NCI-H2029 treated with DMSO at 0.1 percent for 48 hours (cell line): ENCODE results near the gene HLTF.
A peak's percentile ranks its signal among the peaks of the same experiment; 100 is the strongest.
"Not testable (repeated sequence)": the region's sequence is repeated elsewhere in the genome, so short reads cannot be mapped to it uniquely, and the experiment has no call there.

Source experiments
- DNase-seq: peaks from one replicate; lab custom pipeline; 2025; lab: John Stamatoyannopoulos, UW

HLTF gene, protein sequence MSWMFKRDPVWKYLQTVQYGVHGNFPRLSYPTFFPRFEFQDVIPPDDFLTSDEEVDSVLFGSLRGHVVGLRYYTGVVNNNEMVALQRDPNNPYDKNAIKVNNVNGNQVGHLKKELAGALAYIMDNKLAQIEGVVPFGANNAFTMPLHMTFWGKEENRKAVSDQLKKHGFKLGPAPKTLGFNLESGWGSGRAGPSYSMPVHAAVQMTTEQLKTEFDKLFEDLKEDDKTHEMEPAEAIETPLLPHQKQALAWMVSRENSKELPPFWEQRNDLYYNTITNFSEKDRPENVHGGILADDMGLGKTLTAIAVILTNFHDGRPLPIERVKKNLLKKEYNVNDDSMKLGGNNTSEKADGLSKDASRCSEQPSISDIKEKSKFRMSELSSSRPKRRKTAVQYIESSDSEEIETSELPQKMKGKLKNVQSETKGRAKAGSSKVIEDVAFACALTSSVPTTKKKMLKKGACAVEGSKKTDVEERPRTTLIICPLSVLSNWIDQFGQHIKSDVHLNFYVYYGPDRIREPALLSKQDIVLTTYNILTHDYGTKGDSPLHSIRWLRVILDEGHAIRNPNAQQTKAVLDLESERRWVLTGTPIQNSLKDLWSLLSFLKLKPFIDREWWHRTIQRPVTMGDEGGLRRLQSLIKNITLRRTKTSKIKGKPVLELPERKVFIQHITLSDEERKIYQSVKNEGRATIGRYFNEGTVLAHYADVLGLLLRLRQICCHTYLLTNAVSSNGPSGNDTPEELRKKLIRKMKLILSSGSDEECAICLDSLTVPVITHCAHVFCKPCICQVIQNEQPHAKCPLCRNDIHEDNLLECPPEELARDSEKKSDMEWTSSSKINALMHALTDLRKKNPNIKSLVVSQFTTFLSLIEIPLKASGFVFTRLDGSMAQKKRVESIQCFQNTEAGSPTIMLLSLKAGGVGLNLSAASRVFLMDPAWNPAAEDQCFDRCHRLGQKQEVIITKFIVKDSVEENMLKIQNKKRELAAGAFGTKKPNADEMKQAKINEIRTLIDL

DNA sequence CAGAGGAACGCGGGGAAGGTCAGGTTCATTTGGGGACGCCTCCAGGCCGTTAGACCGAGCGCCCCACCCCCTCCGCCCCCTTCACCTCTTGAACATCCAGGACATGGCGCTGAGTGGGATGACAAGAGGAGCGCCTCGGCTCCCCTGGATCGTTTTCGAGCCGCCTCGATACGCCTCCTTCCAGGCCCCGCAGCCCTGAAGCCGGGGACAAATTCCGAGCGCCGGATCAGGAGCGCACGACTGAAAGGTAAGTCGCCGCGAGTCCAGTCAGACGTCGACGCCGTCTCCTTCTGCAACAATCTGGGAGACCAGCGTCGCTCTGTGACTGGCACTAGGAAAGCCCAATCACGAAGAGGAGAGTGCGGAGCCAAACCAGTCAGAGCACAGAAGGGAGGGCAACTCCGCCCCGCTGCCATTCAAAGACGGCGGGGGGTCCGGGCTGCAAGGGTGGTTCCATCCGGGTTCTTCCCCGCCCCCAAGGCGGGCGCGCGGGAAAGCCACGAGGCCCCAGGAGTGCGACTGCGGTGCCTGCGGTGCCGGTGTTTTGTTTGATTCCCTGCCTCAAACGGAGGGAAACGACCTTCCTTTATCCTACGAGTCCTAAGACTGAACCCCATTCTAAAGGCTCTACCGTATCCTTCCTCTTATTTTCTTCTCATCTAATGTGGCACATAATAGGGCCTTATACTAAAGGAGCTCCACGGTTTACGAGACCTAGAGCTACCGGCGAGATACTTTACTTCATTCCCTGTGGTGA, at the start of gene HLTF:
Gene HLTF, minus strand, starts transcription at position 302 of the 757 bp plus-strand sequence. Its CDS starts 197 bp downstream, at position 105.
- peak; percentile 92 for DNase-seq

DNA sequence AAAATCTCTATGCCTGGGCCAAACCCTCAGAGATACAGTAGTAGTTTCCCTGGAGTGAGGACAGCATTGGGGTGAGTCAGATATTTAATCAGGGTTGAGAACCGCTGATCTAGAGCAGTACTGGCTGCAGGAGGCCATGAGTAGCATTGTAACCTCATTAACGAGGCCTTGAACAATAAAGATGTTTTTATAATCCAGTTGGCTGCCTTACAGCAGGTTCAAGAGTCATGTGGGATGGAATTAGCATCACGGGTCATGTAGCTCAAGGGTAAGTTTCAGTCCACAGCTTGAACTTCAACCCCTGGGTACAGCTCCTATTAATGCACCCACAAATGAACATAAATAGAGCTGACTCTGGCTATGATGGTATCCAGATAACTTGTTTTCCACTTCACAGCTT, 48.2 kb upstream of the HLTF start:
- DNase-seq = peak; percentile 27

DNA sequence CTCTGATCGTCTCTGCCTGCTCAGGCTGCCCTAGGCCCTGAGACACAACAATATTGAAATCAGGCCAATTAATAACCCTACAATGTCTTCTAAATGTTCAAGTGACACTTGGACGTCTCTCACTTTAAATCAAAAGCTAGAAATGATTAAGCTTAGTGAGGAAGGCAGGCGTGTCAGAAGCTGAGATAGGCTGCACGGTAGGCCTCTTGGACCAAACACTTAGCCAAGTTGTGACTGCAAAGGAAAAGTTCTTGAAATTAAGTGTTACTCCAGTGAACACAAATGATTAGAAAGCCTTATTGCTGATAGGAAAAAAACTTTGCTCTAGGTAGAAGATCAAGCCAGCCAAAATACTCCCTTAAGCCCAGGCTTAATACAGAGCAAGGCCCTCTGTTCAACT, 45.3 kb upstream of the HLTF start:
- no peak for DNase-seq

DNA sequence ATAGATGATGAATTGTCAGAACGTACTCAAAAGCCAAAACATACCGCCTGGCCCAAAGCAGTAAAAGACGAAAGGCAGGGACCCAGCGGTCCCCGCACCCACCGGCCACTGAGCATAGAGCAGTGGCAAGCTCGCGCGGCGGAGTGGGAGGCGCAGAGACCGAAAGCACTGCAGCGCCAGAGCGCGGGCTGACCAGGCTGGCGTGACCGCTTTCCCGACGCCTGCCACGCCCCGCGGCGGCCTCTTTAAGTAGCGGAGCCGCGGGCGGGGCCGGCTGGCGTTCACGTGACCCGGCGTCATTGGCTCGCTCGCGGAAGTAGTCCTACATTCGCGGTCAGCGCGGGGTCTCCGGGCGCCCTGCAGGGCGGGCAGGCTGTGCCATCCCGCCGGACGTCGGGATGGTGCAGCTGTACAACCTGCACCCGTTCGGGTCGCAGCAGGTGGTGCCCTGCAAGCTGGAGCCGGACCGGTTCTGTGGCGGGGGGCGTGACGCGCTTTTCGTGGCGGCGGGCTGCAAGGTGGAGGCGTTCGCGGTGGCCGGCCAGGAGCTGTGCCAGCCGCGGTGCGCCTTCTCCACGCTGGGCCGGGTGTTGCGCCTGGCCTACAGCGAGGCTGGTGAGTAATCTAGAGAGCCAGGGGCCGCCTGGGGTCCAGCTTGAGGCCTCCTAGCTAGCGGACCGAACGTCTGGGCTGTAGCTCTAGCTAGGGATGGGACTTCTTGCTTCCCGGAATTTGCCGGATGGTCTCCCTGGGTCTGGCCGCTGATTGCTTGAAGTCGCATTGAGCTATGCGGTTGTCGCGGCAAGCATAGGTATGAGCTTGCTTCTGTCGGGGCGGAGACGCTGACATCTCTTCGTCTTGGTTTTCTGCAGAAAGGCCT, 43.2 kb upstream of the HLTF start, which contains the start of gene HPS3:
Gene HPS3, plus strand, starts transcription at position 313 of the 880 bp plus-strand sequence. Its CDS starts 86 bp downstream, at position 399.
- DNase-seq = peak; percentile 78

DNA sequence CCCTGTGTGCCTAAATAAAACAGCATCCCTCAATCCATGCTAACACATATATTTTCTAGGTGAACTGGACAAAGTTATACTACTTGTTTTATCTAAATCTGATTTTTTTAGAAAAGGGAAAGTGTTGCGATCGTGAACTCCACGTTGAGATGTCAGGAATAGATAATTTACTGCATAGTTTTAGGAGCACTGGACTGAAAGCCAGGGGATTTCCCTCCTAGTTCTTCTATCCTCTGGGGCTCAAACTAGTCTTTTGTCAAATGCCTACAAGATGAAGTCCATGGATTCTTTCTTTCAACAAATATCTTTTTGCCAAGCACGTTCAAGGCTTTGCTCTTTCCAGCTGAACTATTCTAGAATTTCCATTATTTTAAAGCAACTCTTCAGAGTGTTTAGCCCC, 42.5 kb upstream of the HLTF start:
- no peak for DNase-seq

DNA sequence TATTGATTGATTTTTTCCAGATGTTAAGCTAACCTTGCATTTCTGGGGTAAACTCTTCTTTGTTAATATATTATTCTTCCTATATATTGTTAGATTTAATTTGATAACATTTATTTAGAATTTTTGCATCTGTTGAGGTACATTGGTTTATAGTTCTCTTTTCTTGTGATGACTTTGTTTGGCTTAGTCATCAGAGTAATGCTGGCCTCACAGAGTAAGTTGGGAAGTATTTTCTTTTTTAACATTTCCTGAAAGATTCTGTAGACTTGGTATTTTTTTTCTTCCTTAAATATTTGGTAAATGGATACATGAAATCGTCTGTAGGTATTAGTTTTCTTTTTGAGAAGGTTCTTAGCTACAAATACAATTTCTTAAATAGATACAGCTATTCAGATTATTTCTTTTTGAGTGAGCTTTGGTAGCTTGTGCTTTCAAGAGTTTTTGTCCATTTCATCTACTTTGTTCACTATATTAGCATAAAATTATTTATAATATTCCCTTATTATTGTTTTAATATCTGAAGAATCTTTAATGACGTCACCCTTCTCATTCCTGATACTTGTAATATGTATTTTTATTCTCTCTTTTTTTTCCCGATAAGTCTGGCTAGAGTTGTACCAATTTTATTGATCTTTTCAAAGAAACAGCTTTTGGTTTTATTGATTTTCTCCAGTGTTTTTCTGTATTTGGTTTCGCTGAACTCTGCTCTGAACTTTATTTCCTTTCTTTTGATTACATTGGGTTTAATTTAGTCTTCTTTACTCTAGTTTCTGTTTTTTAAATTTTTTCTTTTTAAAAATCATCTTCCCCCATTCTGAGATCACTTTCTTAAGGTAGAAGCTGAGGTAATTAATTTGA, 36.6 kb upstream of the HLTF start:
- no peak for DNase-seq

DNA sequence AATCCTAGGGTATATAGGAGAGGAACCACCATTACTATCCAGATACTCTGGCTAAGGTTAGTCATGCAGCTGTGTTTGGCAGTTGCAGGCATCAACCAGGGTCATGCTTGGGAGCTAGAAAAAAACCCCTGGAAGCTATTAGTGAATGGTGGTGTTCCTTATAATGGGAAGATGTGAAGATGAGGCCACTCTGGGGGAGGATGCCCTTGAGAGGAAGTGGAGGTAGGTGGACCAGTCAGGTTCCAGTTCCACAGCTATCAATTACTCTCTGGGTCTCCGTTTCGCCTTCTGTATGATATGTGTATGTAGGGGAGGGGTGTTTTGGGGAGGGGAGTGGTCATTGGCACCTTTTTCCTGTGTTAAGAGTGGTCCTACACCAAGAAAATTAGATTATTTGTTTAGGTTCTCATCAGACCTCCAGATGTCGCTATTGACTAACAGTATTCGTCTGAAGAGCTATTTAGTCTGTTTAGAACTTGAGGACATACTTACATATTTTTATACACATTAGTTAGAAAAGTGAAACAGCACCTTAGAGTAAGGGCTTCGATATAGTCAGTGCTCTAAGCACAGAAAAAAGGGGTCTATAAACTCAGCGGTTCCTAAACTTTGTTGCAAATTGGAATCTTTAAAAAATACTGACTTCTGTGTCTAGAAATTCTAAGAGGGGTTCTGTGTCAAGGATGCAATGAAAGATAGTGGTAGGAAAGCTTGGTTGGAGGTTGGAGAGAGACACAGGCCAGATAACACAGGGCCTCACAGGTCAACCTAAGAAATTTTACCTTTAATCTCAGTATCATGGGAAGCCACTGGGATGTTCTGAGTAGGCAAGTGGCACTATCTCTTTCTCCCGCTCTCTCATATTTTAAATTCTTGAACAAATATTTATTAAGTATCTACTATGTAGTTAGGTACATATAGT, 34.0 kb upstream of the HLTF start:
- peak; percentile 62 for DNase-seq

DNA sequence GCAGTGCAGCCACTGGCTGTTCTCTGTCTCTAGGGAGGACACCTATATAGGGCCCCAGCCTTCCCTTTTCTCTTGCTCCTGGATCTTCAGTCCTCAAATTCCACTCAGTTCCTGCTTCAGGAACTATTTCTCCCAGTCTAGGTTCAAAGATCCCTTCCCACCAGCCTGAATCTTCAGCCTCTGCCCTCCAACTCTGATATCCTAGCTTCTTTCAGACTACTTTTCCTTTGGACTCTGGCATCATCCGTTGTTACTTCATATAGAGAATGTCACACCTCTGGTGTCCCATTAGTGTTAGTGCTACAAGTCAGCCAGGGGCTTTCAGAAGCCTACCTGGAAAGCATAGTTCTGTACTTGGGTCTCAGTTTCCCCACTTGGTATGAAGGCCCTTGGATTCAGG, 33.1 kb upstream of the HLTF start:
- DNase-seq = no peak

DNA sequence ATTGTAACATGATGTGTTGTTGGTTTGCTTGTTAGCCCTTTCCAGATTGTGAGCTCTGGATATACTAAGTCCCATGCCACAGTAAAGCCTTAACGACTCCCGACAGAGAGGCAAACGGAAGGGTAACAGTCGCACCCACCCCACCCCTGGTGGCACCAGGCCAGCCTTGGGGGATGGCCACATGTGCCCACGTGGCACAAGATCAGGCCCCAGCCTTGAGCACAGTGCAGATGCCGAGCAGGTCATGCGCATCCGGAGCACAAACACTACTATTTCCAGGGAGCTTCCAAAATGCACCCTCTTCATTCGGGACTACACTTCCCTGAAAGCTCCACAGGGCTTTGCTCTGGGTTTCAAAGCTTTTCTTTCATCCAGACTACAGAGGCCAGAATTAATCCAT, 32.4 kb upstream of the HLTF start:
- no peak for DNase-seq

DNA sequence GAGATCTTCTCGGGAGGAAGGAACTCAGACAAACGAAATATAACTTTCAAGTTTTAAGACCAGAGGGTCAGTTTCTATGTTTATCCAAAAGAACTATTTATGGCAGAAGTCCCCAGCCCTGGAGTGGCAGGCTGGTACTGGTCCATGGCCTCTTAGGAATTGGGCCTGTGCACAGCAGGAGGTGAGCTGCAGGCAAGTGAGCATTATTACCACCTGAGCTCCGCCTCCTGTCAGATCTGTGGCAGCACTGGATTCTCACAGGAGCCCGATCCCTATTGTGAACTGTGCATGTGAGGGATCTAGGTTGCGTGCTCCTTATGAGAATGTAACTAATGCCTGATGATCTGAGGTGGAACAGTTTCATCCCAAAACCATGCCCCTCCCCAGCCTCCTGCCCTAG, 28.8 kb upstream of the HLTF start:
- DNase-seq = no peak

DNA sequence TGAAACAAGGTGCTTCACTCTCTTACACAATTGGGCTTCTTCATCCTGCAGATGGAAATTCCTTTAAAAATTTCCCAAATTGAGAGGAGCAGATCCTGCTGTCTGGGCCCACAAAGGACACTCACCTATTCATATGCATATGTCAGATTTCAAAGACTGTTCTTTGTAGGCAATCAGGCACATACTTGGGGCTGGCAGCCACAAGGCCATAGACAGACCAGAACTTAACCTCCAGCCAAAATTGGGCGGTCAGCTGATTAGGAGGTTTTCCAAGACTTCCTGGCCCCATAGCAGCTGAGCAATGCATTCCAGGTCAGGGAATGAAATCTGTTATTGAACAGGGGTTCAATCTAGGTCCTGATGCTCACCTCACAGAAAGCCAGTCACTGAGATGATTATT, 28.1 kb upstream of the HLTF start:
- DNase-seq = no peak

DNA sequence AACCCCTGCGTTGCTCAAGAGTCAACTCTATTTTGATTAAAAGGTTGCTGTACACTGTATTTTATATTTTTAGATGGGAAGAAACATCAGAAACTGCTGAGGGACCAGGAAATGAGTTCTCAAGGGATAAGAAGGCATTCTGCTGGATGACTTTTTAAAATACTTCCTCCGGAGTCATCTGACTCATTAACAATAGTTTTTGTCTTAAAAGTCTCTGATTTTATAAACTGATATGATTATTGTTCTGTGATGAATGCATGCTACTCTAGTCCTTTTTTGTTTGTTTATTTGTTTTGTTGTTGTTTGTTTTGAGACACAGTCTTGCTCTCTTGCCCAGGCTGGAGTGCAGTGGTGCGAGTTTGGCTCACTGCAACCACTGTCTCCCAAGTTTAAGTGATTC, 18.2 kb upstream of the HLTF start:
- DNase-seq = no peak

DNA sequence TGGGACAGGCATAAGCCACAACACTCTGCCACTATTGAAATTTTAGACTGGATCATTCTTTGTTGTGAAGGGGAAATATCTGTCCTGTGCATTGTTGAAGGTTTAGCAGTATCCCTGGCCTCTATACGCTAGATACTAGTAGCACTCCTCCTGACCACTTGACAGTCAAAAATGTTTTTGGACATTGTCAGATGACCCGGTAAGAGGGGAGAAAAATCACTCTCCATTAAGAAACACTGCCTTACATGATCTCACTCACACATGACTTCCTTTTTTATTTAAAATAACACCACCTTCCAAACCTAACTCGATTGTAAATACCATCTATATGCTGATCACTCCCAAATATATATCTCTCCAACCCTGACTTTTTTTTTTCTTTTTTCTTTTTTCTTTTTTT, 15.3 kb upstream of the HLTF start:
- DNase-seq = no peak

DNA sequence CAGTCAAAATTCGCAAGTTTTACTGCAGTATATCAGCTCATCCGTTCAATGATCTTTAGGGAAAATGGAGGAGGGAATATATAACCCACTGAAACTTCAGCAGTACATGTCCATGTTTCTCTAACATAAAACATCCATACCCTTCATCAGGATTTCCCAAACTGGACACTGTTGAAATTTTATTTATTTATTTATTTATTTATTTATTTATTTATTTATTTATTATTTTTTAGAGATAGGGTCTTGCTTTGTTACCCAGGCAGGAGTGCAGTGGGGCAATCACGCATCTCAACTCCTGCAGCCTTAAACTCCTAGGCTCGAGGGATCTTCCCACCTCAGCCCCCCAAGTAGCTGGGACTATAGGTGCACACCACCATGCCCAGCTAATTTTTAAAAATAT, 14.8 kb upstream of the HLTF start:
- DNase-seq = no peak

DNA sequence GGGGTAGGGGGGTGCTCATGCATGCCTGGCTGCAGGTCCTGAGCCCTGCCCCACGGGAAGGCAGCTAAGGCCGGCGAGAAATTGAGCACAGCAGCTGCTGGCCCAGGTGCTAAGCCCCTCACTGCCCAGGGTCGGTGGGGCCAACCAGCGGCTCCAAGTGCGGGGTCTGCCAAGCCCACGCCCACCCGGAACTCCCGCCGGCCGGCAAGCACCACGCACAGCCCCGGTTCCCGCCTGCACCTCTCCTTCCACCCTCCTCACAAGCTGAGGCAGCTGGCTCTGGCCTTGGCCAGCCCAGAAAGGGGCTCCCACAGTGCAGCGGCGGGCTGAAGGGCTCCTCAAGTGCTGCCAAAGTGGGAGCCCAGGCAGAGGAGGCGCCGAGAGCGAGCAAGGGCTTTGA, 11.7 kb upstream of the HLTF start:
- DNase-seq = not testable (repeated sequence)

DNA sequence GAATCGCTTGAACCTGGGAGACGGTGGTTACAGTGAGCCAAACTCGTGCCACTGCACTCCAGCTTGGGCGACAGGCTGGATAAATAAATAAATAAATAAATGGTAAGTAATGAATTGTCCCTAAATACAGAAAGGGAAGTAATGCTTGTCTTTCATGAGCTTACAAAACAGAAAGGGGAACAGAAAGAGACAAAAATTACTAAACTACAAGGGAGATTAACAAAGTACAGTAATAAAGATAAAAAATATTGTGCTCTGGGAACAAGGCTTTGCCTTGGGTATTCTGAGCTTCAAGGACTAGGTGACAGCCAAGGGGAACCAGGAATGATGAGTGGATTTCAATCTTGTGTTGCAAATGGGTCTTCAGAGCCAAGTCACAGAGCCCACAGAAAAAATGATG, 9.2 kb upstream of the HLTF start:
- peak; percentile 6 for DNase-seq

DNA sequence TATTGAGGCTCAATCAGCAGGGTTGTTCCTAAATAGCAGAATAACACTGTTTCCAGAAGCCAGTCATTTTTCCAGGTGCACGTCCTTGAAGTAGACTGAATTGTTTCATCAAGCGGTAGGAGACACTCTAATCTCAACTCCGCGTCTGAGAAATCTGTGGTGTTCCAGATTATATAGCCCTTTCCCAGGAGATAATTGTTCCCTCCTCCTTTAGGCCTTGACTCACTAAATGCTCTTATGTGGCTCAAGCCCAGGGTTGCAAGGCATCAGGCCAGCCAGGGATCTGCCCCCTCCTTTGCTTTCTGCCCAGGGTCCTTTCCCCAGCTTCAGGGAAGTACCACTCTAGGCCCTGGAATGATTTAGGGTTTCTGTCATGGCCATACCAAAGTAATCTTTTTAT, 5.7 kb upstream of the HLTF start:
- DNase-seq = no peak

DNA sequence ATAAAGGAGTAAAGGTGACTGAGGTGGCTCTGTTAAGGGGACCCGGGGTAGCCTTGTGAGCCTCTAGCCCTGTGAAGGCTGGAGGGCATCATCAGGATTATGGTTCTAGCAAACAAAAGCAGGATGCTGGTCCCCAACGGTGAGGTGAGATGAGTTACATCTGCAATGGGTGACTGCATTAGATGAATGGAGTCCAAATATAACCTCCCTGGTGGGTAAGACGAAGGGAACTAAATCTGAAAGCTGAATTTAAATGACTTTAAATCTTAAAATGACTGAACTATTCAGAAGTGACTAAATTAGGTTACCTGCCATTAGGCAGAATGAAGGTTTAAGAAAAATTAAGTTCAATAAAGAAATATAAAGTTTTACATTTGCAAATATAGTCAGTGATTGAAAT, 4.6 kb upstream of the HLTF start:
- DNase-seq = no peak

DNA sequence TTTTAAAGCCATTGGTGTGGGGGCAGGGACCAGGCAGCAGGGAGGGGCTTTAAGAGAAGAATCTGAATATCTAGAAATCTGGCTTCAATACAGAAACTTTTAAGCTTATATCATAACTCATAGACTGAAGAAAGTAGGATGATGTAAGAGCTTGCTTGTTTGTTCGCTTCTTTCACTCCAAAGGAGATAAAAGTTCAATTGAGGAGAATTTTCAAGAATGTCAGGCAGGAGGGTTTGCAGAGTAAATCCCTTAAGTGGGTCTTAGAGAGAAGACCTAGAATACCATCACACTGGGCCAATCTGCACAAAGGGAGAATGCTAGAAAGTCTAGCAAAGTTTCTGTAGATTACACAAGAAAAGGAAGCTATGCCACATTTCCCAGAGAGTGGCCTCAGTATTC, 4.1 kb upstream of the HLTF start:
- DNase-seq = no peak
